ENCODE data around the gene TMCO4. TPM values are rescaled to one million over a fixed set of nuclear protein-coding genes. Genes with fewer than 3 reads are reported as not detected.

The TMCO4 gene
- total and polyA plus RNA-seq, 2 of the 8 experiments (the other 6 are each of a cell fraction or from before 2014, with no cell fraction given), result 3.0 to 3.1 TPM

DNA sequence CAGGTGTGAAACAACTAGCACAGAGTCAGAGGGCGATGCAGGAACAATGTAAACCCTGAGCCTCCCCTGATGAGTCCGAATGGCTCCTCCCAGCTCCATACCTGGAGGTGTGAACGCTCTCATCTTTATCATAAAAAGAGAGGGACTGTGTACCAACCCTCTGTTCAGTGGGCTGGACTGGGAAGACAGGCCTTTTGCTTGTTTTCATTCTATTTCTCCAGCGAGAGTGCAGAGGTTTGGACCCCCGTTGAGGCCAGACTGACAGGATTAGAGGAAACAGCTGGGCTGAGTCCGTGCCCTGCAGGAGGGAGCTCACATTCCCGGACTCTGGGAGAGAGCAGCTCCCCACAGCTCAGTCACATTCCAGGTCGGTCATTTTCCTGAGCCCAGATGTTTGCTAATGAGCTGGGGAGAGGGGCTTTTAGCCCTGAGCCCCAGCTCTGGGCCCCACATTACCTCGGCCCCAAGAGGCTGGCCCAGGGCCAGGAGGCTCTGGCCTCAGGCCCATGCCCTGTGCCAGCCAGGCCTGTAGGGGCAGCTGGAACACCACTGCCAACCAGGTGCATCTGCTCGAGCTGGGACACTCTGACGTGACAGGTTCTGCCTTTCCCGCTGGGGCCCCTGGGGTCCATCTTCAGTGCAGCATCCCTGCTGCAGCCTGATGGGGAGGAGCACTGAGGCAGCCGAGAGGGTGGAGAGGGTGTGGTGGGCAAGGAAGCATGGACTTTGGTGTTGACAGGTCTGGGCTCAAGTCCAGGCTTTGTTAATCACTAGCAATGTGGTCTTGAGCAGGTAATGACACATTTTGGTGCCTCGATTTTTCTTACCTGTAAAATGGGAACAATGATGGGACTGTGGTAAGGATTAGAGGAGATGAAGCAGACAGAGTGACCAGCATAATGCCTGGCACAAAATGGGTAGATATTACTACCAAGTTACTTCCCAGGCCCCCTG lies 159.1 kb downstream of the TMCO4 start (continued):
- TF ChIP-seq, protein P1, sequence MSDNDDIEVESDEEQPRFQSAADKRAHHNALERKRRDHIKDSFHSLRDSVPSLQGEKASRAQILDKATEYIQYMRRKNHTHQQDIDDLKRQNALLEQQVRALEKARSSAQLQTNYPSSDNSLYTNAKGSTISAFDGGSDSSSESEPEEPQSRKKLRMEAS (IDR thresholded peaks at IDR 0.05), result no peak; the same call in 1 of the 2 replicates
- TF ChIP-seq BCL11A (IDR thresholded peaks at IDR 0.05; ENCODE audit: low read depth in 2 of 2, low read length in 2 of 2) (no peak), RXRA (IDR thresholded peaks at IDR 0.05; ENCODE audit: insufficient read depth, low read depth, low read length) (0 out of 2 replicates have a peak, but pooled peaks have one; percentile 14), JUND (IDR thresholded peaks at IDR 0.05; ENCODE audit: low read length) (no peak), GABPA (IDR thresholded peaks at IDR 0.05; ENCODE audit: borderline replicate concordance, insufficient read depth, low read length) (0 out of 2 replicates have a peak, but pooled peaks have one; percentile 15), CHD7 (IDR thresholded peaks at IDR 0.05; ENCODE audit: insufficient replicate concordance, low read length) (no peak), RFX5 (IDR thresholded peaks at IDR 0.05; ENCODE audit: borderline replicate concordance, low read depth, low read length) (no peak), RAD21 (IDR thresholded peaks at IDR 0.05 in 1 of 2, conservative IDR thresholded peaks at IDR 0.05 in 1 of 2; ENCODE audit: low read depth in 2 of 2, low read length in 2 of 2) (peak in 1 of 2 experiments; percentile 11; a peak in 1 of 4 replicates)

Measured in H1 (cell line).